Measurements from ENCODE around the gene PRELID3B. TPM values are rescaled to one million over a fixed set of nuclear protein-coding genes. Genes with fewer than 3 reads are reported as not detected.

Gene PRELID3B
- total RNA-seq, 3 donors from 2014 or later (not counting 1 experiment from before 2014, with no cell fraction given), result 49.3 to 51.6 (median 51.4) TPM

- ATAC-seq (no peak), DNase-seq (no peak)
- Histone ChIP-seq H3K4me3 (ENCODE audit: low read length) (no peak overlapping the region), H3K9me3 (ENCODE audit: control insufficient read depth, insufficient read depth, low read length) (no peaks in the 10 kb centered on the region), H3K4me1 (ENCODE audit: control insufficient read depth, insufficient read depth, low read length) (peaks cover 13% of the 10 kb centered on the region), H3K36me3 (ENCODE audit: control insufficient read depth, insufficient read depth, low read length) (no peaks in the 10 kb centered on the region), H3K27me3 (ENCODE audit: control insufficient read depth, insufficient read depth, low read length) (peaks cover 6% of the 10 kb centered on the region), H3K27ac (ENCODE audit: low read length) (no peak overlapping the region)
- H3K36me3 Mint-ChIP-seq, result no peaks in the 10 kb centered on the region
- H3K27me3 Mint-ChIP-seq (ENCODE audit: low read depth in 2 of 2), result peaks cover 22 to 39% of the 10 kb centered on the region in 2 donors
- WGBS (ENCODE audit: insufficient coverage), result 47% methylated on average over 3 of the region's 3 CpGs
- H3K4me3 Mint-ChIP-seq, result no peak overlapping the region
- H3K4me1 Mint-ChIP-seq, result peaks cover 5 to 19% of the 10 kb centered on the region in 2 donors
- no peaks in the 10 kb centered on the region for H3K9me3 Mint-ChIP-seq
- intact Hi-C loops (cut with micrococcal nuclease), result no loop called here
- H3K27ac Mint-ChIP-seq, result no peak overlapping the region
- no peak for TF ChIP-seq CTCF (IDR thresholded peaks at IDR 0.05)
These were observed 31.9 kb upstream of the PRELID3B start for GRCh38 chr20:59074456-59074855.

GRCh38 chr20:59073582-59073981 lies 31.0 kb upstream of the PRELID3B start:
- H3K4me1 Mint-ChIP-seq, result peaks cover 5 to 19% of the 10 kb centered on the region in 2 donors
- H3K9me3 ChIP-seq (ENCODE audit: control insufficient read depth, insufficient read depth, low read length), result no peaks in the 10 kb centered on the region
- H3K27me3 ChIP-seq (ENCODE audit: control insufficient read depth, insufficient read depth, low read length), result peaks cover 6% of the 10 kb centered on the region
- DNase-seq (no peak), ATAC-seq (no peak)
- intact Hi-C loops (cut with micrococcal nuclease), result no loop called here
- H3K27ac ChIP-seq (ENCODE audit: low read length), result no peak overlapping the region
- H3K36me3 Mint-ChIP-seq, result no peaks in the 10 kb centered on the region
- no peaks in the 10 kb centered on the region for H3K36me3 ChIP-seq (ENCODE audit: control insufficient read depth, insufficient read depth, low read length)
- WGBS (ENCODE audit: insufficient coverage), result 100% methylated on average over 1 of the region's 1 CpG
- H3K4me3 Mint-ChIP-seq, result no peak overlapping the region
- H3K27me3 Mint-ChIP-seq (ENCODE audit: low read depth in 2 of 2), result peaks cover 21 to 41% of the 10 kb centered on the region in 2 donors
- no peak overlapping the region for H3K27ac Mint-ChIP-seq
- H3K4me1 ChIP-seq (ENCODE audit: control insufficient read depth, insufficient read depth, low read length), result peaks cover 13% of the 10 kb centered on the region
- H3K4me3 ChIP-seq (ENCODE audit: low read length), result no peak overlapping the region
- TF ChIP-seq CTCF (IDR thresholded peaks at IDR 0.05), result no peak
- no peaks in the 10 kb centered on the region for H3K9me3 Mint-ChIP-seq

GRCh38 chr20:59071216-59071615 lies 28.6 kb upstream of the PRELID3B start:
- Mint-ChIP-seq H3K27me3 (ENCODE audit: low read depth in 2 of 2) (peaks cover 18 to 37% of the 10 kb centered on the region in 2 donors), H3K9me3 (no peaks in the 10 kb centered on the region), H3K4me1 (peaks cover 3 to 12% of the 10 kb centered on the region in 2 donors), H3K36me3 (no peaks in the 10 kb centered on the region), H3K27ac (no peak overlapping the region), H3K4me3 (no peak overlapping the region)
- ATAC-seq (no peak), DNase-seq (no peak)
- no peak overlapping the region for H3K4me3 ChIP-seq (ENCODE audit: low read length)
- H3K9me3 ChIP-seq (ENCODE audit: control insufficient read depth, insufficient read depth, low read length), result no peaks in the 10 kb centered on the region
- no peaks in the 10 kb centered on the region for H3K36me3 ChIP-seq (ENCODE audit: control insufficient read depth, insufficient read depth, low read length)
- H3K4me1 ChIP-seq (ENCODE audit: control insufficient read depth, insufficient read depth, low read length), result peaks cover 7% of the 10 kb centered on the region
- intact Hi-C loops (cut with micrococcal nuclease), result no loop called here
- H3K27ac ChIP-seq (ENCODE audit: low read length), result no peak overlapping the region
- no peaks in the 10 kb centered on the region for H3K27me3 ChIP-seq (ENCODE audit: control insufficient read depth, insufficient read depth, low read length)
- WGBS (ENCODE audit: insufficient coverage), result no CpG with 5 or more reads among the region's 1 CpG
- TF ChIP-seq CTCF (IDR thresholded peaks at IDR 0.05), result no peak

- TF ChIP-seq CTCF (IDR thresholded peaks at IDR 0.05), result no peak
- ATAC-seq (no peak), DNase-seq (no peak)
- Histone ChIP-seq H3K4me3 (ENCODE audit: low read length) (no peak overlapping the region), H3K9me3 (ENCODE audit: control insufficient read depth, insufficient read depth, low read length) (no peaks in the 10 kb centered on the region), H3K27me3 (ENCODE audit: control insufficient read depth, insufficient read depth, low read length) (no peaks in the 10 kb centered on the region), H3K27ac (ENCODE audit: low read length) (no peak overlapping the region), H3K4me1 (ENCODE audit: control insufficient read depth, insufficient read depth, low read length) (peaks cover 2% of the 10 kb centered on the region), H3K36me3 (ENCODE audit: control insufficient read depth, insufficient read depth, low read length) (no peaks in the 10 kb centered on the region)
- Mint-ChIP-seq H3K4me3 (no peak overlapping the region), H3K27ac (no peak overlapping the region), H3K4me1 (no peaks in the 10 kb centered on the region), H3K36me3 (no peaks in the 10 kb centered on the region), H3K9me3 (no peaks in the 10 kb centered on the region), H3K27me3 (ENCODE audit: low read depth in 2 of 2) (peaks cover 19 to 24% of the 10 kb centered on the region in 2 donors)
- intact Hi-C loops (cut with micrococcal nuclease), result no loop called here
- WGBS (ENCODE audit: insufficient coverage), result 88% methylated on average over 1 of the region's 2 CpGs
These were observed 26.4 kb upstream of the PRELID3B start for GRCh38 chr20:59069026-59069425.

Measured in natural killer cell (primary cell).